Mesothelial cell of epicardium (in vitro differentiated cells): ENCODE data around the gene VAV3. TPM values are rescaled to one million over a fixed set of nuclear protein-coding genes. Genes with fewer than 3 reads are reported as not detected.

ENCODE experiments used
- DNase-seq, 2 experiments: peaks; one replicate each; pipeline ENCODE4 v3.0.0; 2021; ENCODE audit warnings: low spot score in 2 of 2; ENCODE audit not compliant: unreplicated experiment in 2 of 2
- H3K27ac Mint-ChIP-seq: 2 replicates; pipeline ENCODE4 v1.8.0; 2021; ENCODE audit warnings: mixed read lengths
- H3K27me3 Mint-ChIP-seq: 2 replicates; pipeline ENCODE4 v1.8.0; 2021; ENCODE audit warnings: low read depth, mixed read lengths
- H3K36me3 Mint-ChIP-seq: 2 replicates; pipeline ENCODE4 v1.8.0; 2021; ENCODE audit warnings: mixed read lengths
- H3K4me1 Mint-ChIP-seq: 2 replicates; pipeline ENCODE4 v1.8.0; 2021; ENCODE audit warnings: mixed read lengths
- H3K4me3 Mint-ChIP-seq: 2 replicates; pipeline ENCODE4 v1.8.0; 2021; ENCODE audit warnings: mild to moderate bottlenecking, moderate library complexity, mixed read lengths
- H3K9me3 Mint-ChIP-seq: 2 replicates; pipeline ENCODE4 v1.8.0; 2021; ENCODE audit warnings: mixed read lengths
- CTCF ChIP-seq: fragments of 200-600 bp; sonication (generic); IDR thresholded peaks from one replicate; pipeline ENCODE4 v1.5.0; 2021; ENCODE audit warnings: antibody characterized with exemption; ENCODE audit not compliant: unreplicated experiment
- total RNA-seq: library from RNA; stranded (reverse); gene quantifications from 3 replicates; pipeline ENCODE4 v1.2.1, GENCODE V29; 2021

VAV3 gene
- total RNA-seq, 1 donor from 2014 or later, result 3.2 TPM

- no peak for DNase-seq
- Mint-ChIP-seq H3K27me3 (no peaks in the 10 kb centered on the region), H3K9me3 (no peaks in the 10 kb centered on the region), H3K36me3 (no peaks in the 10 kb centered on the region), H3K4me1 (peaks cover 17% of the 10 kb centered on the region), H3K27ac (no peak overlapping the region), H3K4me3 (no peak overlapping the region)
- no peak for TF ChIP-seq CTCF
These were observed 344.2 kb downstream of the VAV3 start for GRCh38 chr1:107620753-107621152.

- no peak for DNase-seq
- TF ChIP-seq CTCF, result no peak
- peaks cover 12% of the 10 kb centered on the region for H3K9me3 Mint-ChIP-seq
- H3K27ac Mint-ChIP-seq, result no peak overlapping the region
- H3K4me1 Mint-ChIP-seq, result peaks cover 15% of the 10 kb centered on the region
- H3K36me3 Mint-ChIP-seq, result peaks cover 6% of the 10 kb centered on the region
- no peak overlapping the region for H3K4me3 Mint-ChIP-seq
- no peaks in the 10 kb centered on the region for H3K27me3 Mint-ChIP-seq
These were observed 346.4 kb downstream of the VAV3 start for GRCh38 chr1:107618539-107618938.

- DNase-seq, result no peak
- Mint-ChIP-seq H3K27ac (no peak overlapping the region), H3K9me3 (peaks cover 17% of the 10 kb centered on the region), H3K4me1 (peaks cover 12% of the 10 kb centered on the region), H3K36me3 (peaks cover 8% of the 10 kb centered on the region), H3K4me3 (no peak overlapping the region), H3K27me3 (no peaks in the 10 kb centered on the region)
- no peak for TF ChIP-seq CTCF
These were observed 347.1 kb downstream of the VAV3 start for GRCh38 chr1:107617921-107618320.

GRCh38 chr1:107617456-107617855, 347.5 kb downstream of the VAV3 start:
- DNase-seq, result no peak
- Mint-ChIP-seq H3K4me3 (no peak overlapping the region), H3K27me3 (no peaks in the 10 kb centered on the region), H3K4me1 (peaks cover 7% of the 10 kb centered on the region), H3K9me3 (peaks cover 22% of the 10 kb centered on the region), H3K27ac (no peak overlapping the region), H3K36me3 (peaks cover 12% of the 10 kb centered on the region)
- no peak for TF ChIP-seq CTCF

DNA sequence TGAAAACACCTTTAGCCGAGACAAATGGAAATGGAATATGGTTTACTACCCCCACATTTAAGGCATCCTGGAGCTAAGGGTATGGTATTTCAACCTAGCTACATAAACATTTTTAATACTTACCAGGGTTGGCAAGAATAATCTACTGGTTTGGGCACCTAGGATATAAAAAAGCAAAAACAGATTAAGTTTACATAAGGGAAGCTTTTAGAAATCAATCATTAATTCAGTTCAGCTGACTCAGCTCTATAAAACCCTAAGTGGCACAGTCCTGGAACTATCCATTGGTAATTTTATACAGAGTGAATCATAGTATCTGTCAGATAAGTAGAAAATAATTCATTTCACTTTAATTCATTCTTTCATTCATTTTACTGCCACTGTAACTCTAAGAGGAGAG, 355.2 kb downstream of the VAV3 start:
- Mint-ChIP-seq H3K4me1 (peaks cover 3% of the 10 kb centered on the region), H3K27me3 (no peaks in the 10 kb centered on the region), H3K9me3 (peaks cover 25% of the 10 kb centered on the region), H3K36me3 (peaks cover 10% of the 10 kb centered on the region), H3K4me3 (no peak overlapping the region), H3K27ac (no peak overlapping the region)
- DNase-seq, result no peak
- TF ChIP-seq CTCF, result no peak

DNA sequence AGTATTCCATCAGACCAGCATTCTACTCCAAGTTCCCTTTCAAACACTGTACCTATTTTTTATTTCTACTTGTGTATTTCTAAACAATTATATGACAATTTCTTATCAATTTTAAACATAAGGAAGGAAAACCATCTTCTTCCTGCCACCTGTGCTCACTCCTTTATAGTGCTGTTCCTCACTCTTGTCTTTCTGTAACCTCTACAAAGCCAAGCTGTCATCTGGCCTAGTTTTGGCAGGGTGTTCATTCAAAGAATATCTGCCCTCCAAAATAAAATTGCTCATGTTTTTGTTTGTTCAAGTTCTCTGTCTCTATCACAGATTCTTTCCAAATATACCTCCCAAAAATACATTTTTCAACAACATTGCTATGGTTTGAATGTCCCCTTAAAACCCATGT, 360.2 kb downstream of the VAV3 start:
- H3K4me3 Mint-ChIP-seq, result no peak overlapping the region
- DNase-seq, result no peak

More for the DNA sequence above, 360.2 kb downstream of the VAV3 start:
- Mint-ChIP-seq H3K27me3 (no peaks in the 10 kb centered on the region), H3K36me3 (peaks cover 2% of the 10 kb centered on the region), H3K27ac (no peak overlapping the region), H3K9me3 (peaks cover 8% of the 10 kb centered on the region), H3K4me1 (peaks cover 3% of the 10 kb centered on the region)
- no peak for TF ChIP-seq CTCF
